HS-27A (cell line): ENCODE results near the gene EYA2.
A peak's percentile ranks its signal among the peaks of the same experiment; 100 is the strongest.
"Not testable (repeated sequence)": the region's sequence is repeated elsewhere in the genome, so short reads cannot be mapped to it uniquely, and the experiment has no call there.

ENCODE experiments used
- DNase-seq: peaks from one replicate; pipeline ENCODE4 v3.0.0-alpha.2; 2012; ENCODE audit warnings: low read depth, missing footprints

Gene EYA2

DNA sequence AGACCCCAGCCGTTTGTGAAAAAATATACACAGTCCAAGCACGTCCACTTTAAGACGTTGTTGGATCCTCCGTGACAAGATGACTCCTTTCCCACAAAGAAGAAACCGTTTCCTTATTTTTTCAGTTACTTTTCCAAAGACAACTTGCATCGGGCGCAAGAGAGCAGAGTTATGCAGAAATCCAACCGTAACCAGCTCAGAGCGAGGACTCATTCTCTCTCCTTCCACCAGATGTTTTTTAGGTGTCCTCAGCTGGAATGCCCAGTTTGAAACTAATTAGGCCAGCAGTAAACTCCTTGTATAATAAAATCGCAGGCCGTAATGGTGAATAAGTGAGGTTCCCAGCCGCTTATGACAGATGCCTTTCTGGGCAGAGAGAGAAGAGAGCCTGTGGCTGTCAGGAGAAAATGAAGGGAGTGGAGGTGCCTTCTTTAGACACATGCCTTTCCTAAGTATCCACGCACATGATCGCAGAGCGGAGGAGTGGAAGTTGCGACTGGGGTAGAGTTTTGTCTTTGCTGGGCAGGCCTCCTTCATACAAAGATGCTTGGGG is 2.8 kb downstream of the EYA2 start:
- DNase-seq = no peak

DNA sequence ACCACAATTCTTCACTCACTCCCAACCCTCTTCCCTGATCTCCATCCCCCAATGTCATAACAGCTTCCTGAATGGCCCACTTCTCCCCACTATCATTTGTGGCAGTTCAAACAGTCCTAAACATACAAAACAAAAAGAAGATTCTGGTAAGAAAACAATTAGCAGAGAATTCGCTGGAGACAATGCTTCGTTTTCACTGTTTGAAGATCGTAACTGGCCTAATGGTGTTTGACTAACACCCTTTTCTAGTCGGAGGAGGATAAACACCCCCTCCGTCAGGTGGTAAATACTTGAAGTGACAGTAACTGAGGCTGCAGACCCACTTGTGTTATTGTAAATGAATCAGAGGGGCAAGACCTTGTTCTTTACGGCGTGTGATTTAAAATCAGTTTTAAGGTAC is 3.8 kb downstream of the EYA2 start:
- DNase-seq = no peak

DNA sequence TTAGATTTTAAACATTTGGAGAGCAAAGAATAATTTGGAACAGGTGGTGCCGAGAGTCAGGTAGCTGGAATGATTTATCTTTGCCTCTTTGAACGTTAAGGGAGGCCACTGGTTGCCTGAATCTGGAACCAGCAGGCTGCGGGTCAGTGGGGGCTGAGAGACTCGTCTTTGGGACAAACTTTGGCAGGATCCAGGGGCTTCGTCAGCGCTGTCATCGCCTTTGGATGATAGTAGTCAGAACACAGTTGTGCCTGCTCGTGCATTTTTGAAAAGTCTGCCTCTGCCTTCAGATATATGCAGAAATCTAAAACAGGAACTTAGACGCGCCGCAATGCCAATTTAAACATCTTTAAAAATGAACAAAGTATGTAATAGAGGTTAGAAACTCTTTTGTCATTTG is 5.0 kb downstream of the EYA2 start:
- DNase-seq = no peak

DNA sequence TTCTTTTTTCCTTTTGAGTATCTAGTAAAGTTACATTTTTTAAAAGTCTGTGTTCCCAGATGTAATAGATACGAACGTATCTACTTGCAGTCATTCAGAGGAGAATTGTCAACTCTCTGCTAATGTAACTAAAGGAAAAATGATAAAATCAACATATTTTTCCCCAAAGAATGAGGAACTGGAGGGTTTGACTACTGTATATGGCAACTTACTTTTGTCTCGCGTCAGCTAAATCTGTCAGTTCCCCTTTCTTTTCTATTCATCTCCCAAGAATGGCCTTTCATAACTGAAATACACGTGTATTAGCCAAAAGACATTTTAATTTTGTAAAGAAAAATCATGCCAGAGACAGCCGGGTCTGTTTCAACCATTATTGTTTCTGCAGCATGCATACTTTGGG is 5.4 kb downstream of the EYA2 start:
- no peak for DNase-seq

DNA sequence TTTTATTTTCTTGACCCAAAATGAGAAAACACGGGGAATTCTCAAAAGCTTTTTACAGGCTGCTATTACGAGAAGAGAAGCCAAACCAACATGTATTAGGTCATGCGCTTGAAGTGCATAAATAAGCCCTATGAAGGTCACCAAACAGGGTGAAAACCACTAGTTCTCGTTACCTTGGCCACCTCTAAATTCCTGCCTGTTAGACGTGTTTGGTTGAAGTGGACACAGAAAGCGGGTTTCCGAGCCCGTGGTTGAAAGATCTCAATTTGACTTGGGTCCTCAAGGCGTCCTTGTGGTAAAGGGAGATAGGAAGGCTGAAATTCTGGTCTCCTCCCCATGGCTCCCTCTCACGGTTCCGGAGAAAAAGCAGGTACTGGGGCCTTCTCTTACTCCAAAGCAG is 6.2 kb downstream of the EYA2 start:
- DNase-seq = no peak

DNA sequence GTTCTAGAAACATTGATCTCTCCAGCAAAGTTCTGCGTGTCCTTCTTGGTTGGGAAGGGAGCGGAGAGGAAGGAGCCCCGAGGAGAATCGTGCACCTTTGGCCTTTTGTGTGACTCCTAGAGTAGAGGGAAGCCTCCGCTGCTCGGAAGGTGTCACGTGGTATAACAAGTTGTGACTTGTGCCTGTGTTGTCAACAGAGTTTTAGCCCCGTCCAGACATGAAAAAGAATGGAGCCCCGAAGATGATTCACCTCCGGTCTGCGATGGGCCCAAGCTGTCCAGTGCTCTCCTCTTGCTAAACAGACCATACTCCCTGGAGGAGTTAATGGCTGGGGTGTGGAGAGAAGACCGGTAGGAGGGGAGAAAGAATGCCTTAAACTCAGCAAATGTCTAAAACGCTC is 7.0 kb downstream of the EYA2 start:
- DNase-seq = no peak

DNA sequence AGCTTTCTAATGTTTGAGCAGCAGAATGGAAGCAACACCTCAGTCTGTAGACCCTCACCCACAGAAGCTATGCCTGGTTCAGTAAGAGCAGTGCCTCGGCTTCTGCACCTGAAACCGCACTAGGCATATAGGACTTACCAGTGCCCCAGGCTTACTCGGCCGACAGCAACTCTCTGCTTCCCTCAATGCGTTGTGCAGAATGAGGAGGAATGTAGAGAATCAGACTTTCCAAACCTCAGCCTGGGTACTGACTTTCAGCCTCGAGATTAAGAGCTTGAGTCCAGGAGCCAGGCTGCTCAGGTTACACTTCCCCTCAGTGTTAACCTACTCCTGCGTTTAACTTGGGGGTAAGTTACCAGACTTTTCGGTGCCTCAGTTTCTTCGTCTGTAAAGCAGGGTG is 8.6 kb downstream of the EYA2 start:
- DNase-seq = no peak

DNA sequence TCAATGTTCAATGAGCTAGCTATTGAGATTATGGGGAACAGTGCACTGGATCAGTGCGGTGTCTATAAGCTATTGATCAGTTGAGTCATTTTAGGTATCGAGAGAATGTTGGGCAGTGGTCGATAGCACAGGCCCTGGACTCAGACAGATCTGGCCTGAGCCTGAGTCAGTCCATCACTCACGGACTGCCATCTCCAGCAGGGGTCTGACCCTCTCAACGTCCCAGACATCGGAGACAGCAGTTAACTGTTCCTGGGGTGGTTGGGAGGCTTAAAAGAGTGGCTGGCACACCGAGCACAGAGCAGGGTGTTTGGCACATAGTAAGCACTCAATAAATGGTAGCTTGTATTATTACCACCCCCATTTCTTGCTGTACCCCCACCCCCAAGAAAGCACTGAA is 9.3 kb downstream of the EYA2 start:
- no peak for DNase-seq

DNA sequence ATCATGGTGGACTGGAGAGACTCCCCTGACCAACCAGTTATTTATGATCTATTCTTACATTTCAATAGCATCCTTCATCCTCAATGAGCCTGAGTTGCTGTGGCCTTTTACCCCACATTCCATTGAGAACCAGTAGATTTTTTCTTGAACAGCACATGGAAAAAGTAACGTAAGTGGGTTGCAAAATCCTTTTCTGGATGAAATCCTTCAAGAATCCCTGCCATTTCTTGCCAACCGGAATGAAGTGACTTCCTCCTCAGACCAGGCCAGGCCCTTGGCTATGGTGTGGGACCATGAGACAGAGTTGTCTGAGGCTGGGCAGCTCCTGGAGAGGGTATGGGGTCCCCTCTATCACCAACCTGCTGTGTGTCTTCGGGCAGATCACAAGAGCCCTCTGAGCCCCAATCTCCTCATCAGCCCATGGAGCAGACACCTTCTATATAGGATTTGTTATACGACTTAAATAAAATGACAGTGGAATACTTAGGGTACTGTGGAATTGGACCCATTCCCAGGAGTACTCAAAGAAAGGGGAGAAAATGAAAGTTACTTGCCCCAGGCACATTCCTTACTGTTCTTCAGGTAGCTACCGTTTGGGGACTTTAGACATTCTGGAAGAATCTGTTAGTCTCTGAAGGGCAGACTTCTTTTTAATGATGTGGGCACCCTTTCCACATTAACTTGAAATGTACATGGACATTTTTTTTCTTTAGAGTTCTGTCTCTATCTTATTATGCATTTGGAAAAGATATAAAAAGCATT is 10.9 kb downstream of the EYA2 start:
- no peak for DNase-seq

DNA sequence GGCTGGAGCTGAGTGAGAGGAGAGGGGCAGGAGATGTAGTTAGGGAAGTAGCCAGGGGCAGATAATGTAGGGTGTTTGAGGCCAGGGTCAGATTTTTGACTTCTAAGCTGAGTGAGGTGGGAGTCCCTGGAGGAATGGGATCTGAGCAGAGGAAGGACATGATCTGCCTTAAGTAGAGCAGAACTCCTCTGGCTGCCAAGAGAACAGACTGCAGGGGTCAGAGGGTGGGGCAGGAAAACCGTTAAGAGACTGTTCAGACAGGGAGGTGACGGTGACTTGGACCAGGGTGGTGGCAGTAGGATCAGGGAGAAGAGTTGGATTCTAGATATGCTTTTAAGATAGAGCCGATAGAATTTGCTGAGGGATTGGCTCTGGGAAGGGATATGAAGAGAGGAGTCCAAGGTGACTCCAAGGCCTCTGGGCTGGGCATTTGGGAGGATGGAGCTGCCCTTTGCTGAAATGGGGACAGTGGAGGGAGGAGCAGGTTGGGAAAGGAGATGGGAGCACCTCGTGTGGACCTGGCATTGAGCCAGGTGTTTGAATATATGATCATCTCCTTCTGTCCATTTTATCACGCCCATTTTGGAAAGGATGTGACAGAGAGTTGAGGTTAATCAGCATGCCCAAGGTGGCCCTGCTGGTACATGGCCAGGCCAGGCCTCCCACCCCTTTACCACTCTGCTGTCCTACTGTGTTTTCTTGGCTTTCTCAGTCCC is 18.8 kb downstream of the EYA2 start:
- DNase-seq = no peak

DNA sequence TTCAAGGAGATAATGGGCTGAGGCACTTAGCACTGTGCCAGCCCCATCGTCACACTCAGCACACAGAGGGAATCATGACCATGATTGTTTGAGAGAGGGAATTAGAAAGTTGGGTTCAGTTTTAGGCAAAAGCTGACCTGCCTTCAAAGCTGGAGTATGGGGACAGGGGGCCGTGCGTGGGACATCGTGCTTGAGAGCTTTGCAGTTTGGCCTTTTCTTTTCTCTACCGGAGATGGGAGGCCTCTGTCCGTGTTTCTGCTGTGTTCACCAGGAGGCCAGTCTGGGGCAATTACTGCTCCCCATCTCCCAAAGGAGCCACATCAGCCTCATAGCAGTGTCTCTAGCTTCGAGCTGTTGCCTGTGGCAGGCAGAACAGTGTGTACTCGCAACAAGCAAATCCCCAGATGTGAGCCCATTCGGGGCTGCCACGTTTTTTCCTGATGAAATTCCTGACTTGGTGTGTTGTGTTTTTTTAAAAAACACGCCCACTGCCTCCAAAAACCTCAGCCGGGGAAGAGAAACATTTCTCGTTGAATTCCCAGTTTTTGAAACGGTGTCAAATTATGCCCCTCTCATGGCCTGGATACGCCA is 20.2 kb downstream of the EYA2 start:
- no peak for DNase-seq

DNA sequence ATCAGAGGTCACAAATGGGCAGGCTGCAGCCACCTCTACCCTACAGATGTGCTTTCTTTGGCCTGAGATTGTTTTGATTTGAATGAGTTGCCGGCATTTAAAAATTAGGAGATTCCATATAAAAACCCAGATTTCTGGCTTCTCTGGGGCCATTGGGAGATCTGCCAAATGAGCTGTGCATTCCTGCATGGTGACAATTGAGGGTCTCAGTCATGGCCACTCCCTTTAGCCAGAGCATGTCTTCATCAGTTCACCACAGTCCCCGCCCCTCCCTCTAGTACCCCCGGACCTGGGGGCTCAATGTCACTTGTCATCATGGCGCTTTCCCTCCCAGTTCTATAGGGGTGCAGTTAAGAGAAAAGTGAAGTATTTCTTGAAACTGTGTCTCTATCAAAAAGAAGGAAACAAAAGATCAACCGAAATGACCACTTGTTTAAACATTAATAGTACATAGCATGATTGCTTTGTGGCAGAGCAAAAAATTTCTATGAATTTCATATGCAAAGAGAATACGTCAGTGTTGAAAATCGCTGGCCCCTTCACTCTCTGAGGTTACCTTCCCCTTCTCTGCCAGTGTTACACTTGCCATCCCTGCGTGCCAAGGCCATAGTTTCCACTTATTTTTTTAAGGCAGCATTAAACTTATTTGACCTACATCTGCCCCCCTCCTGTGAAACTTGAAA is 21.1 kb downstream of the EYA2 start:
- DNase-seq = peak; percentile 2

DNA sequence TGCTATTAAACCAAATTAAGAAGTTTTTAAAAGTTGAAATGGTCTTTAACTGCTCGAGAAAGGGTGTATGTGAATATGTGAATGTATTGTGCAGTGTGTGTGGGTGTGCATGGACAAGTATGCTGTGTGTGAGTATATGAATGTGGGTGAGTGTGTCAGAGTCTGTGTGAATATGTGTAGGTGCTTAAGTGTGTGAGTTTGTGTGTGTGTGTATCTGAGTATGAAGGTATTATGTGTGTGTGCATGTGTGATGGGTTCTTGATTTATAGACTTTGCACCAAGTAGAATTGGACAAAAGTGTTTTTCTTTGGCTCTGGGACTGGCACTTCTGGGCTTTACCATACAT is 21.6 kb downstream of the EYA2 start:
- DNase-seq = no peak

DNA sequence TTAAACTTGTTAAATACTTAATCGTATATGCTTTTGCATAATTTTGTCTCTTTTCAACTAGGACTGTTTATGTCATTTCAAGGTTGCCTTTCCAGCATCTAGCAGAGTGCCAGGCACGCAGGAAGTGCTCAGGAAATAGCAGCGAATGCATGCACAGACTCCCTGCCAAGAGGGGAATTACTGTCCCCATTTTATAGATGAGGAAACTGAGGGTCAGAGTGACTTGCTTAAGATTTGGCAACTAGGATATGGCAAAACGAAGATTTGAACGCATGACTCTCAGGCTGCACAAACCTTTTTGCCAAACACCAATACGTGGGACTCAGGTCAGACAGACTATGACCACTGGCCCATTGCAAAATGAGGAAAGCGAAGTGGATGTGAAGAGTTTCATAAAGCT is 22.5 kb downstream of the EYA2 start:
- no peak for DNase-seq

DNA sequence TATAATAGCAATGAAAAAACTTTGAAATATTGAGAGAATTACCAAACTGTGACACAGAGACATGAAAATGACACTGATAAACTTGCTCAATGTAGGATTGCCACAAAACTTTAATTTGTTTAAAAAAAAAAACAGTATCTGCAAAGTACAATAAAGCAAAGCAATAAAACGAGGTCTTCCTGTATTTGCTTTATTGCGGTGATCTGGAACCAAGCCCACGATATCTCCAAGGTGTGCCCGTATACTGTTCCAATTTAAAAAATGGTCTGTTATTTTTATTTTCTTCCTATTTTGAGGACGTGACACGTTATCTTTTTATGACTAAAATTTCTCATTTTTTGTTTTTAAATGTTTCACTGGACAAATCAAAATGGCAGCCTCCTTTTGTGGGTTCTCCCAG is 25.5 kb downstream of the EYA2 start:
- no peak for DNase-seq

DNA sequence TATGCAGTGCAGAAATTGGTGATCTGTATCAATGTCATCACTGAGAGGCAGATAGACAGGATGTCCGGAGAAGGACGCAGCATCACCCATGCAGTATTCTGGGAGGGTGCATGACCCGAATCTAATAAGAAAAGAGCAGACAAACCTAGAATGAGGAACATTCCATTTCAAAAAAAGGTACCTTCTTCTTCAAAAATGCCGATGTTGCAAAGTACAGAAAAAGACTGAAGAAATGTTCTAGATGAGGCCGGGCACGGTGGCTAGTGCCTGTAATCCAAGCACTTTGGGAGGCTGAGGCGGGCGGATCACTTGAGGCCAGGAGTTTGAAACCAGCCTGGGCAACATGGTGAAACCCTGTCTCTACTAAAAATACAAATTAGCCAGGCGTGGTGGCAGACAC is 28.2 kb downstream of the EYA2 start:
- DNase-seq = not testable (repeated sequence)

DNA sequence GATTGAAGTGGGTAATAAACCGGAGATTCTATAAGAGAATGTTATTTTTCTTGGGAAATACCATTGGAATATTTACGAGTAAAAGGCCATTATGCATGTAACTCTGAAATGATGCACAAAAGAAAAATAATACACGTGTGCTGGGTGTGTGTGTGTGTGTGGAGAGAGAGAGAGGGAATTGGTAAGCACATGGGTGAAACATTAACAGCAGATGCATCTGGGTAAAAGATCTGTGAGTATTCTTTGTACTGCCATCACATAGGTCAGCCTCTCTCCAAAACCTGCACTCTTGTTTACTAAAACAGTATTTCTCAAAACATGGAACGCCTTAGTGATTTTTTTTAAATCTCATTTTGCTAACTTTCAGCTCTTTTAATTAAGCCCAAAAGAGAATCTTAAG is 28.9 kb downstream of the EYA2 start:
- DNase-seq = no peak

DNA sequence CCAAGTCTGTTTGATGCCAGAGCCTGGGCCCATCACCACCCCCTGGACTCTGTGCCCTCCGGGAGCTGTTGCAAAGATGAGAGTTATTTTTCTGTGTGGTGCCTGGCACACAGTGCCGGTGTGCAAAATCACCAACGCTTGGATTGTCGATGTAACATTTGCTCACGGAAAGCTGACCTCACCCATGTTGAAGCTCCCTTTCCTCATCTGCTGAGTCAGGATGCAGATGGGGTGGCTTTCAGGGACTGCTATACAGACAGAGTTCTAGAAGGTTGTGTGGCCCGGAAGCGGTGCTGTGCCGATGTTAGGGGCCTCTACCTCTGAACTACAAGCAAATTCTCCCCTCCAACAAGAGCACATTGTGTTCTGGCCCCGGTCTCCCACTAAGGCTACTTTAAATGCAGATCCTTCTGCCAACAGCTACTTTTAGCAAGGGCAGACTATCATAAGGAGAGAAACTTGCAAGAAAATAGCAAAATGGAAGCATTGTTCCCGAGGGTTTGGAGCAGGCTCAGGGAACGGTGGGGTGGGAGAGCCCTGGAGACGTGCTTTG is 34.0 kb downstream of the EYA2 start:
- no peak for DNase-seq

DNA sequence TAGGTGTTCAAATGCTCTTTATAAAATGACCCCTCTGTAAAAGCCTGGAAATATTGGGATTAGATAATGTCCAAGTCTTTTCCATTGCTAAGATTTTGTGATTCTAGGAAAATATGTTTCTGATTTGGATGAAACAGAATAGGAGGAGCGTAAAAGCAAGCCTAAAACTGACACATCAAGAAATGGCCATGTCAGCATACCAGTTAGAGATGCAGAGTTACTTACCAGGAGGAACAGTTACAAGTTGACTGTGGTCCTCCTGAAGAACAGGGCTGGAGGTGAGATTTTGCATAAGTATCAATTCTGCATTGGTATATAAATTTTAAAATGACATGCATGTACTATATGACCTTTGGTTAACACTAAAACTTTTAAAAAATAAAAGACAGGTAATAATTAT is 35.3 kb downstream of the EYA2 start:
- DNase-seq = no peak

DNA sequence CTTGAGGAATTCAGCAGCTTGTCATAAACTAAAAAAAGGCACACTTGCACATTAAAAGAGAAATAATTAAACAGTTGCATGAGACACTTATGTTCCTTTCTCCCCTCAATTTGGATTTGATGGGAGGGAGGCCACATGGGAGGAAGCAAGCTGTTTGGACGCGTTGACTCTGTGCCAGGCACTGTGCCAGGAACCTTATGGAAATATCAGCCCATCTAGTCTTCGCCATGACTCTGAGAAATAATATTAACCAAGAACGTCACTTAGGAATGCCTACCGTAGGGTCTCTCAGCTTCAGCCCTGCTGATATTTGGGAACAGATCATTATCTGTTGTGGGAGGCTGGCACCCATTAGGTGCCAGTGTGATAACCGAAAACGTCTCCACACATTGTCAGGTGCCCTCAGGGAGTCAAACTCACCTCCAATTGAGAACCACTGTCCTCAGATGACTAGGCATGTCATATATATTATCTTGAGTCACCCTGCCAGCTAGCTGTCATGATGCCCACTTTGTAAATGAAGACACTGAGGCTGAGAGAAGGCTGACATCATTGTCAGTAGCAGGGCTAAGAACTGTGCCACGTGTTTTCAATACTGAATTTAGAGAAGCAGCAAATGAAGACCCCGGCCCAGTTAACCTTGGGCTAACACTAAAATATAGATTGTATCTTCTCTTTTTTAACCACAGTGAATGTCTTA is 36.1 kb downstream of the EYA2 start:
- no peak for DNase-seq

DNA sequence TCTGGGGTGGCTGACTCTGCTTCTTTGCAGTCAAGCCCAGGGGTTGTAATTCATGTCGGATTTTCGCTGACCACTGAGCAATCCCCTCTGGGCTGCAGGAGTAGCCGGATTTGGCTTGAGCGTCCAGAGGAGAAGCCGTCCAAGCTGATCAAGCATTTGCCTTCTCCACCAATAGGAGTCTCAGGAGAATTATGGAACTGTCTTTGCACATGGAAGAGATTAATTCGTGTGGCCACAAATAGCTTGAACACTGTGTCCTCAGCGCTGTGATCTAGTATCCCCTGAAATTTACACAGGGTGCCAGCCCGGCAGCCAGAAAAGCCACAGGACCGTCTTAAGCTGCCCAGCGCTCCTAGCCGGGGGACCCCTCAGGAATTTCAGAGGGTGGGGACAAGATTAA is 37.1 kb downstream of the EYA2 start:
- no peak for DNase-seq

DNA sequence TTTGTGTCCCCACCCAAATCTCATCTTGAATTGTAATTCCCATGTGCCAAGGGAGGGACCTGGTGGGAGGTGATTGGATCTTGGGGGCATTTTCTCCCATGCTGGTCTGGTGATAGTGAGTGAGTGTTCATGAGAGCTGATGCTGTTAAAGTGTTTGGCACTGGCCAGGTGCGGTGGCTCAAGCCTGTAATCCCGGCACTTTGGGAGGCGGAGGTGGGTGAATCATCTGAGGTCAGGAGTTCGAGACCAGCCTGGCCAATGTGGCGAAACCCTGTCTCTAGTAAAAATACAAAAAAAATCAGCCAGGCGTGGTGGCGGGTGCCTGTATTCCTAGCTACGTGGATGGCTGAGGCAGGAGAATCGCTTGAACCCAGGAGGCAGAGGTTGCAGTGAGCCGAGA is 37.8 kb downstream of the EYA2 start:
- DNase-seq = not testable (repeated sequence)
